ENCODE data around the gene NPAS2.

Gene NPAS2

DNA sequence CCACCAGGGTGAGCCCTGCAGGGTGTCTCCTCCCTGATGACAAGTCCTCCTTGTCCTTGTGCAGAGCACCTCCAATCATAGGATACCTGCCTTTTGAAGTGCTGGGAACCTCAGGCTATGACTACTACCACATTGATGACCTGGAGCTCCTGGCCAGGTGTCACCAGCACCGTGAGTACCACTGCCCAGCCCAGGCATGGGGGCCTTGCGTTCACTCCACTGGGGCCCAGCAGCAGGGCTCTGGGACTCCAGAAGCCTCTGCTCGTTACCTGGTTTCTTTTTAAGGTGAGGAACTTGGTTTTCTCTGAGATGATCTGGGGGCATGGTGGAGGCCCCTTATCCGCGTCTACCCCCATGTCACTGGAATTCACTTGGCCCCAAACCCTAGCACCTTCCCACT lies 145.7 kb downstream of the NPAS2 start:
- DNase-seq (ENCODE audit: low read depth), result no peak

GRCh38 chr2:100967716-100968115 lies 147.8 kb downstream of the NPAS2 start:
- no peak for DNase-seq (ENCODE audit: low read depth)

DNA sequence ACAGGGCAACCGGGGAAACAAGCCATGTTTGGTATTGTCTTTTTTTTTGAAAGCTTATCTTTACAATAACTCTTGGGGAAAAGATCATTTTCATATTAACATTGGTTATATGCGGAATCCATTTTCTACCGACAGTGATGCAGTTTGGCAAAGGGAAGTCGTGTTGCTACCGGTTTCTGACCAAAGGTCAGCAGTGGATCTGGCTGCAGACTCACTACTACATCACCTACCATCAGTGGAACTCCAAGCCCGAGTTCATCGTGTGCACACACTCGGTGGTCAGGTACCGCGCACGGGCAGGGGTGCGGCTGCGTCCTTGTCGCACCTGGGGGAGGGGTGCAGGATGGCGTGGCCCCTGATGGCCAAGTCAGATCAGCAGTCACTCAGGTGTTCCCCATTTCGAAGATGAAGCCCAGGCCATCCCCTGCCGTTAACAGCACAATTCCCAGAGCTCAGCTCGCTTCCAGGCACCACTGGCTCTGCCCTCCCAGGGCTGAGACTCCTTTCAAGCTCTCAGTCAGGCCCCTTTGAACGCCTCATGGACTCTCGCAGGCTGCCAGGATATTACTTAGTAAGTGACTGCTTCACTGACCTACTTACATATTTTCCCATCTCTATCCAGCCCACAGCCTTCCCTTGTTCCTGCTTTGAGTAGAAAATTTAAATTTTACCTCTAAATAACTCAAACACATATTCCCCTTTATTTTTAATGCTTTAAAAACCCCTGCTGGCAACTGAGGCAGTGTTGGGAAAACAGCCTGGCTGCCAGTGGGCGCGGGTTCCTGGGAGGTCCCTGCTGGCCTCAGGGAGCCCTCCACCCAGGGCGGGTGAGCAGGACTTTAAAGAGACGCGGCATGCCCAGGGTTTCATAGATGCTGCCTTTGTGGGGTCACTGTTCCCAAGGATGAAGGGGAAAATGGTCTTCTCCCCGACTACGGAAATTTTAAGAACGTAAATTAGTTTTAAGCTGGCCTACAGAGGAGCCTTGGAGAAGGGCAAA lies 148.5 kb downstream of the NPAS2 start:
- DNase-seq (ENCODE audit: low read depth), result no peak

GRCh38 chr2:100969998-100970397 lies 150.1 kb downstream of the NPAS2 start:
- DNase-seq (ENCODE audit: low read depth), result no peak

GRCh38 chr2:100971221-100971620 lies 151.3 kb downstream of the NPAS2 start:
- no peak for DNase-seq (ENCODE audit: low read depth)

- DNase-seq (ENCODE audit: low read depth), result no peak
Measured at GRCh38 chr2:100972452-100972851, 152.5 kb downstream of the NPAS2 start.

- DNase-seq (ENCODE audit: low read depth), result no peak
Measured at GRCh38 chr2:100974712-100975520, 155.0 kb downstream of the NPAS2 start.

DNA sequence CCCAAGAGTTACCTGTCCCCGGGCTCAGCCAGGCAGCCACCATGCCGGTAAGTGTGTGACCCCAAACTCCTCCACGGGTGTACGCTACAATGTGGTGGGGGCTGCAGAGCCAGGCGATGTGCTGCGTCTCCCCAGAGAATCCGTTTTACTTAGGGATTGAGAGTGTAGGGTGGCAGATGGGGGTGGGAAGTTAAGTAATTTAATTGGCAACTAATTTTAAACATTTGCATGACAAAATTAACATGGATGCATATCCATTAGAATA lies 155.5 kb downstream of the NPAS2 start:
- DNase-seq (ENCODE audit: low read depth), result no peak

DNA sequence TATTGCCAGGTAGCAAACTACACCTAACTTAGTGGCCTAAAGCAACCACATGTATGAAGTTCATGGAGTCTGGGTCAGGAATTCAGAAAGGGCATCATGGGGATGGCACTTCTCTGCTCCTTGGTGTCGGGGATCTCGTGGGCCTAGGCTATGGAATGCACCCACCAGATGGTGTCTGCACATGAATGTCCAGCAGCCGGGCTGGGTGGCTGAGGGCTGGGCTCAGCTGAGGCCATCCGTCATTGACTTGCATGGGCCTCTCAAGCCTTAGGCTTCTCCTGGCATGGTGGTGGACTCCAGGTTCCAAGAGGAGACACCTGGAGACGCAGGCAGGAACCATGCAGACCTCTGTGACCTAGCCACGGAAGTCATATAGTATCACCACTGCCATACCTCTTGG lies 156.1 kb downstream of the NPAS2 start:
- no peak for DNase-seq (ENCODE audit: low read depth)

GRCh38 chr2:100976645-100977391 lies 156.9 kb downstream of the NPAS2 start:
- no peak for DNase-seq (ENCODE audit: low read depth)

GRCh38 chr2:100977511-100977910 lies 157.6 kb downstream of the NPAS2 start:
- DNase-seq (ENCODE audit: low read depth), result no peak

GRCh38 chr2:100978582-100979191 lies 158.7 kb downstream of the NPAS2 start:
- DNase-seq (ENCODE audit: low read depth), result no peak

GRCh38 chr2:100980046-100980445 lies 160.1 kb downstream of the NPAS2 start:
- DNase-seq (ENCODE audit: low read depth), result no peak

- no peak for DNase-seq (ENCODE audit: low read depth)
Measured at GRCh38 chr2:100981011-100981410, 161.1 kb downstream of the NPAS2 start.

GRCh38 chr2:100982431-100982861 lies 162.5 kb downstream of the NPAS2 start:
- DNase-seq (ENCODE audit: low read depth), result no peak

- no peak for DNase-seq (ENCODE audit: low read depth)
Measured at GRCh38 chr2:100983201-100983600, 163.3 kb downstream of the NPAS2 start.

DNA sequence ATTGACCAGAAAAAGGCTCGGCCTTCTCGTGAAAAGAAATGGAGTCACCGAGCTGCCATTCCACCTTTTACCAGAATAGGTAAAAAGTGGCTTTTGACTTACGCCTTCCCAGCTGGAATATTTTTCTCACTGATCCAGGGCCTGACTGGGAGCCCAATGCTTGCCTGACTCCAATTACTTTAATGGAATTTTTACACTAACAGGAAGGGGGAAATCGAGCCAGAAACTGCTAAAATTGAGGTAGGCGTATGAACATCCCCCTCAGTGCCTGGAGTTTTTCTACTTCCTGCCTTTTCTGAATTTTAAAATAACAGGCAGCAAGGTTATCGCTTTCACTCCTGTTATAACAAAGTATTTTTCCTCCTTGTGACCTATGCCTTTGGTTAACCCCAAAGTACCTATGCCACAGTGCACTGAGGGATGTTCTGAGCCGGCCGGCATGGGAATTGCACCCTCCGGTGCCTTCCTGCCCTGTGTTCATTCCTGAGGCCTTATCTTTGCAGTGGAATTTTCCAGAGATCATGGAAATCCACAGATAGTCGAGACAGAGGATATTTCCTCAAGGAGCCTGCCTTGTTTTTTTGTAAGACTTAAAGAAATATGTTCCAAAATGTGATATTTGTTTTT lies 163.9 kb downstream of the NPAS2 start:
- no peak for DNase-seq (ENCODE audit: low read depth)

DNA sequence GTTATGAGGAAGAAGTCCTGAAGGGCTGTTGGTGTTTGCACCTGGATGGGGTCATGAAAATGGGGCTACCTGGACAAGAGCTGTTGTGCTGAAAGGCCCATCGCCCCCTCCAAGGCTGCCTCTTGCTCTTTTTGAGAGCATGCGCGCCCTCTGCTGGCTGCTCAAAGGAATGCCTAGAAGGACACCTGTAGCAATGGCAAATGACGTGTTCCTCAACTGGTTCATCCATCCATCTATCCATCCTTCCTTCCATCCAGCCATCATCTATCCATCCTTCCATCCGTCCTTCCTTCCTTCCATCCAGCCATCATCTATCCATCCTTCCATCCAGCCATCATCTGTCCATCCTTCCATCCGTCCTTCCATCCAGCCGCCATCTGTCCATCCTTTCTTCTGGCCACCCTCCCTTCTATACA lies 165.0 kb downstream of the NPAS2 start:
- peak; percentile 58 for DNase-seq (ENCODE audit: low read depth)

- DNase-seq (ENCODE audit: low read depth), result no peak
Measured at GRCh38 chr2:100986157-100986556, 166.2 kb downstream of the NPAS2 start.

DNA sequence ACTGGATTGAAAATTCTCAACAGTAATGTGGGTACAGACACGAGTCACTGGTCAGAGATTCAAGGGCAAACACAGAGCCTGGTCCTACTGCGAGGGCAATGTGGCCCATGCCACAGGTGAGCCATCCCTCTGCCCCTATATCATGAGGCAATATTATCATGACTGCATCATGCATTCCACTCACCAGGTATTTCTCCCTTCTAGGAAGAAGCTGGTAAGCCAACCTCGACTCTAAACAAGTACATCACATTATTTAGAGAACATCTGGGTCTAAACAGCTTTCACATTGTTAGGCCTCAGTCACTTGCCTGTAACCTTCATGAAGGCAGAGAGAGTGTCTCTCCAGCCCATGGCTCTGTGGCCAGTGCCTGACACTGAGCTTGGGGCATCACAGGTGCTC lies 167.6 kb downstream of the NPAS2 start:
- DNase-seq (ENCODE audit: low read depth), result no peak

GRCh38 chr2:100987974-100988373 lies 168.0 kb downstream of the NPAS2 start:
- DNase-seq (ENCODE audit: low read depth), result no peak
